HUES6 (cell line): ENCODE data around the gene YTHDC1.

Source experiments
- H3K27ac ChIP-seq: 2 replicates; pipeline ENCODE4 v1.7.0; 2013; ENCODE audit warnings: low read depth, mild to moderate bottlenecking, low read length, inconsistent platforms
- H3K27me3 ChIP-seq: 2 replicates; pipeline ENCODE4 v1.6.1; 2013; ENCODE audit warnings: low read length; ENCODE audit not compliant: control insufficient read depth, insufficient read depth
- H3K36me3 ChIP-seq: 2 replicates; pipeline ENCODE4 v1.6.1; 2013; ENCODE audit warnings: low read length; ENCODE audit not compliant: control insufficient read depth, insufficient read depth
- H3K4me1 ChIP-seq: 2 replicates; pipeline ENCODE4 v1.6.1; 2013; ENCODE audit warnings: low read length; ENCODE audit not compliant: control insufficient read depth, insufficient read depth
- H3K4me3 ChIP-seq: 2 replicates; pipeline ENCODE4 v1.5.1; 2013; ENCODE audit warnings: low read depth, low read length
- H3K9ac ChIP-seq: one replicate; pipeline ENCODE4 v1.6.1; 2013; ENCODE audit warnings: mild to moderate bottlenecking, low read length
- H3K9me3 ChIP-seq: 2 replicates; pipeline ENCODE4 v1.6.1; 2013; ENCODE audit warnings: low read depth, low read length; ENCODE audit not compliant: control insufficient read depth, insufficient read depth

Gene YTHDC1

GRCh38 chr4:68359508-68359907, 9.6 kb upstream of the YTHDC1 start:
- H3K9me3 ChIP-seq, result peaks cover 4% of the 10 kb centered on the region; the same call in 1 of the 2 replicates
- H3K27me3 ChIP-seq, result no peaks in the 10 kb centered on the region
- no peak overlapping the region for H3K4me3 ChIP-seq
- H3K27ac ChIP-seq, result no peak overlapping the region
- H3K36me3 ChIP-seq, result no peaks in the 10 kb centered on the region
- no peak overlapping the region for H3K9ac ChIP-seq
- H3K4me1 ChIP-seq, result no peaks in the 10 kb centered on the region

- 0 out of 2 replicates have a peak, but pooled peaks cover under 1% of the 10 kb centered on the region for H3K9me3 ChIP-seq
- H3K36me3 ChIP-seq, result no peaks in the 10 kb centered on the region
- H3K9ac ChIP-seq, result no peak overlapping the region
- no peak overlapping the region for H3K4me3 ChIP-seq
- H3K4me1 ChIP-seq, result no peaks in the 10 kb centered on the region
- no peak overlapping the region for H3K27ac ChIP-seq
- no peaks in the 10 kb centered on the region for H3K27me3 ChIP-seq
Measured at GRCh38 chr4:68358988-68359387, 9.1 kb upstream of the YTHDC1 start.

GRCh38 chr4:68352791-68353190, 2.9 kb upstream of the YTHDC1 start:
- Histone ChIP-seq H3K36me3 (0 out of 2 replicates have a peak, but pooled peaks cover under 1% of the 10 kb centered on the region), H3K27me3 (no peaks in the 10 kb centered on the region), H3K9ac (no peak overlapping the region), H3K27ac (no peak overlapping the region), H3K4me1 (no peaks in the 10 kb centered on the region), H3K9me3 (no peaks in the 10 kb centered on the region), H3K4me3 (no peak overlapping the region)

GRCh38 chr4:68349279-68349648, 626 bp downstream of the YTHDC1 start:
- H3K4me3 ChIP-seq, result peak overlapping the region; percentile 89
- peaks cover 24% of the 10 kb centered on the region; the same call in 1 of the 2 replicates for H3K4me1 ChIP-seq
- H3K9me3 ChIP-seq, result no peaks in the 10 kb centered on the region
- H3K9ac ChIP-seq, result peak overlapping the region; percentile 98
- H3K27me3 ChIP-seq, result no peaks in the 10 kb centered on the region
- H3K36me3 ChIP-seq, result peaks cover 27% of the 10 kb centered on the region
- peak overlapping the region; percentile 98 for H3K27ac ChIP-seq

- H3K4me3 ChIP-seq, result peak overlapping the region; percentile 89
- H3K9ac ChIP-seq, result peak overlapping the region; percentile 98
- H3K27ac ChIP-seq, result peak overlapping the region; percentile 98
- H3K4me1 ChIP-seq, result peaks cover 28% of the 10 kb centered on the region; the same call in 1 of the 2 replicates
- H3K27me3 ChIP-seq, result no peaks in the 10 kb centered on the region
- H3K9me3 ChIP-seq, result no peaks in the 10 kb centered on the region
- peaks cover 27% of the 10 kb centered on the region for H3K36me3 ChIP-seq
Measured at GRCh38 chr4:68348577-68348976, 1.3 kb downstream of the YTHDC1 start.

- peak overlapping the region; percentile 98 for H3K9ac ChIP-seq
- no peaks in the 10 kb centered on the region for H3K9me3 ChIP-seq
- peak overlapping the region; percentile 98; the same call in 1 of the 2 replicates for H3K27ac ChIP-seq
- no peaks in the 10 kb centered on the region for H3K27me3 ChIP-seq
- peak overlapping the region; percentile 89 for H3K4me3 ChIP-seq
- H3K4me1 ChIP-seq, result peaks cover 28% of the 10 kb centered on the region; the same call in 1 of the 2 replicates
- H3K36me3 ChIP-seq, result peaks cover 27% of the 10 kb centered on the region
Measured at GRCh38 chr4:68347845-68348244, 2.0 kb downstream of the YTHDC1 start.

- Histone ChIP-seq H3K36me3 (peaks cover 34% of the 10 kb centered on the region), H3K27ac (no peak overlapping the region), H3K4me1 (peaks cover 40% of the 10 kb centered on the region), H3K4me3 (peak overlapping the region; percentile 89), H3K27me3 (no peaks in the 10 kb centered on the region), H3K9me3 (no peaks in the 10 kb centered on the region), H3K9ac (no peak overlapping the region)
Measured at GRCh38 chr4:68346461-68346860, 3.4 kb downstream of the YTHDC1 start.

- Histone ChIP-seq H3K36me3 (peaks cover 34% of the 10 kb centered on the region), H3K9ac (no peak overlapping the region), H3K4me3 (peak overlapping the region; percentile 24), H3K27me3 (no peaks in the 10 kb centered on the region), H3K4me1 (peaks cover 51% of the 10 kb centered on the region), H3K27ac (0 out of 2 replicates have a peak overlapping the region, but pooled peaks have one; percentile 4), H3K9me3 (no peaks in the 10 kb centered on the region)
Measured at GRCh38 chr4:68344785-68345184, 5.1 kb downstream of the YTHDC1 start.

- Histone ChIP-seq H3K36me3 (peaks cover 35% of the 10 kb centered on the region), H3K9me3 (no peaks in the 10 kb centered on the region), H3K9ac (no peak overlapping the region), H3K4me1 (peaks cover 58% of the 10 kb centered on the region), H3K4me3 (peak overlapping the region; percentile 1; the same call in 1 of the 2 replicates), H3K27ac (no peak overlapping the region), H3K27me3 (no peaks in the 10 kb centered on the region)
Measured at GRCh38 chr4:68344049-68344448, 5.8 kb downstream of the YTHDC1 start.

- Histone ChIP-seq H3K4me1 (peaks cover 76% of the 10 kb centered on the region), H3K9me3 (no peaks in the 10 kb centered on the region), H3K36me3 (peaks cover 49% of the 10 kb centered on the region), H3K9ac (no peak overlapping the region), H3K4me3 (peak overlapping the region; percentile 39; the same call in 1 of the 2 replicates), H3K27me3 (no peaks in the 10 kb centered on the region), H3K27ac (0 out of 2 replicates have a peak overlapping the region, but pooled peaks have one; percentile 13)
Measured at GRCh38 chr4:68342134-68342533, 7.8 kb downstream of the YTHDC1 start.

GRCh38 chr4:68338625-68339024, 11.3 kb downstream of the YTHDC1 start:
- Histone ChIP-seq H3K9me3 (no peaks in the 10 kb centered on the region), H3K36me3 (peaks cover 60% of the 10 kb centered on the region), H3K4me1 (peaks cover 48% of the 10 kb centered on the region), H3K27me3 (no peaks in the 10 kb centered on the region), H3K27ac (peak overlapping the region; percentile 4; the same call in 1 of the 2 replicates), H3K9ac (no peak overlapping the region), H3K4me3 (no peak overlapping the region)
